HEK293T (cell line): ENCODE measurements around the gene GIGYF2.

Experiments
- CTCF ChIA-PET: fragments of 350-600 bp; formaldehyde crosslinking; extraction: SDS; loops from one replicate; lab custom pipeline; 2021; ENCODE audit warnings: antibody characterized with exemption, inconsistent platforms; lab: Yijun Ruan, JAX
- POLR2A ChIA-PET: fragments of 350-600 bp; formaldehyde crosslinking; extraction: SDS; loops from one replicate; lab custom pipeline; 2020; ENCODE audit warnings: antibody characterized with exemption, inconsistent platforms; lab: Yijun Ruan, JAX
- DNase-seq: peaks from one replicate; pipeline ENCODE4 v3.0.0; 2012; ENCODE audit warnings: mixed read lengths; ENCODE audit errors: extremely low spot score
- ARNT ChIP-seq: fragments of 450-650 bp; IDR thresholded peaks from 2 replicates; pipeline ENCODE4 v1.6.1; 2017; ENCODE audit warnings: mild to moderate bottlenecking
- BHLHE40 ChIP-seq: fragments of 450-650 bp; IDR thresholded peaks from 2 replicates; pipeline ENCODE4 v1.6.1; 2016; ENCODE audit warnings: mild to moderate bottlenecking, moderate library complexity, borderline replicate concordance
- CTBP1 ChIP-seq: fragments of 450-650 bp; IDR thresholded peaks from 2 replicates; pipeline ENCODE4 v1.6.1; 2016; ENCODE audit warnings: borderline replicate concordance
- ELF4 ChIP-seq: fragments of 450-650 bp; IDR thresholded peaks from 2 replicates; pipeline ENCODE4 v1.6.1; 2017; ENCODE audit warnings: antibody characterized with exemption
- FOXA1 ChIP-seq: fragments of 450-650 bp; IDR thresholded peaks from 2 replicates; pipeline ENCODE4 v1.6.1; 2016; ENCODE audit warnings: mild to moderate bottlenecking
- FOXK2 ChIP-seq: fragments of 450-650 bp; IDR thresholded peaks from 2 replicates; pipeline ENCODE4 v1.6.1; 2016; ENCODE audit warnings: mild to moderate bottlenecking
- FOXM1 ChIP-seq: fragments of 450-650 bp; IDR thresholded peaks from 2 replicates; pipeline ENCODE4 v1.6.1; 2017; ENCODE audit warnings: mild to moderate bottlenecking, borderline replicate concordance
- HDGF ChIP-seq: fragments of 450-650 bp; IDR thresholded peaks from 2 replicates; pipeline ENCODE4 v1.6.1; 2017; ENCODE audit warnings: antibody characterized with exemption, borderline replicate concordance
- L3MBTL2 ChIP-seq: fragments of 450-650 bp; conservative IDR thresholded peaks from 2 replicates; pipeline ENCODE4 v1.6.1; 2016; ENCODE audit warnings: mild to moderate bottlenecking
- LEF1 ChIP-seq: fragments of 450-650 bp; IDR thresholded peaks from 2 replicates; pipeline ENCODE4 v1.6.1; 2017; ENCODE audit warnings: mild to moderate bottlenecking, borderline replicate concordance
- NFRKB ChIP-seq: fragments of 450-650 bp; IDR thresholded peaks from 2 replicates; pipeline ENCODE4 v1.6.1; 2016; ENCODE audit warnings: mild to moderate bottlenecking, moderate library complexity
- PKNOX1 ChIP-seq: fragments of 450-650 bp; IDR thresholded peaks from 2 replicates; pipeline ENCODE4 v1.6.1; 2016
- SP1 ChIP-seq: fragments of 450-650 bp; IDR thresholded peaks from 2 replicates; pipeline ENCODE4 v1.6.1; 2017
- SUZ12 ChIP-seq: fragments of 450-650 bp; IDR thresholded peaks from 2 replicates; pipeline ENCODE4 v1.6.1; 2016; ENCODE audit warnings: mild to moderate bottlenecking
- TARDBP ChIP-seq: fragments of 450-650 bp; IDR thresholded peaks from 2 replicates; pipeline ENCODE4 v1.6.1; 2016
- ZNF384 ChIP-seq: fragments of 450-650 bp; IDR thresholded peaks from 2 replicates; pipeline ENCODE4 v1.6.1; 2016

The GIGYF2 gene

GRCh38 chr2:232875256-232876121 is 178.4 kb downstream of the GIGYF2 start:
- no peak for DNase-seq
- POLR2A ChIA-PET, result no interaction called here
- CTCF ChIA-PET, result no interaction called here
- no peak for TF ChIP-seq L3MBTL2
- no peak for TF ChIP-seq SP1
- no peak for TF ChIP-seq CTBP1
- no peak for TF ChIP-seq ELF4
- no peak for TF ChIP-seq FOXA1
- TF ChIP-seq ARNT, result no peak
- no peak for TF ChIP-seq SUZ12
- TF ChIP-seq TARDBP, result no peak
- TF ChIP-seq NFRKB, result no peak
- no peak for TF ChIP-seq LEF1
- TF ChIP-seq FOXM1, result no peak
- TF ChIP-seq FOXK2, result no peak
- TF ChIP-seq HDGF, result no peak
- TF ChIP-seq BHLHE40, result no peak
- no peak for TF ChIP-seq PKNOX1
- TF ChIP-seq ZNF384, result no peak

- TF ChIP-seq ARNT, result no peak
- no peak for TF ChIP-seq FOXM1
- POLR2A ChIA-PET, result no interaction called here
- no peak for DNase-seq
- CTCF ChIA-PET, result no interaction called here
Observed at GRCh38 chr2:232876161-232876977, 179.2 kb downstream of the GIGYF2 start.

- CTCF ChIA-PET, result no interaction called here
- POLR2A ChIA-PET, result no interaction called here
- no peak for TF ChIP-seq SP1
- TF ChIP-seq L3MBTL2, result no peak
- TF ChIP-seq FOXK2, result no peak
- no peak for TF ChIP-seq SUZ12
- TF ChIP-seq CTBP1, result no peak
- TF ChIP-seq NFRKB, result no peak
- no peak for TF ChIP-seq HDGF
- no peak for DNase-seq
Observed at GRCh38 chr2:232876978-232877441, 179.9 kb downstream of the GIGYF2 start.

GRCh38 chr2:232877940-232878511 is 180.9 kb downstream of the GIGYF2 start:
- TF ChIP-seq FOXM1, result no peak
- TF ChIP-seq PKNOX1, result no peak
- TF ChIP-seq HDGF, result no peak
- no peak for TF ChIP-seq ZNF384
- no peak for TF ChIP-seq LEF1
- TF ChIP-seq ARNT, result no peak
- no peak for TF ChIP-seq TARDBP
- no peak for TF ChIP-seq SUZ12
- TF ChIP-seq FOXK2, result no peak
- no peak for TF ChIP-seq SP1
- no peak for TF ChIP-seq ELF4
- TF ChIP-seq FOXA1, result no peak
- no peak for TF ChIP-seq CTBP1
- DNase-seq, result no peak
- ChIA-PET POLR2A (no interaction called here), CTCF (no interaction called here)

- no peak for DNase-seq
- TF ChIP-seq ARNT, result no peak
- no peak for TF ChIP-seq NFRKB
- TF ChIP-seq SP1, result no peak
- no peak for TF ChIP-seq PKNOX1
- no peak for TF ChIP-seq FOXA1
- TF ChIP-seq HDGF, result no peak
- TF ChIP-seq L3MBTL2, result no peak
- TF ChIP-seq LEF1, result no peak
- TF ChIP-seq SUZ12, result no peak
- TF ChIP-seq BHLHE40, result no peak
- TF ChIP-seq ZNF384, result no peak
- TF ChIP-seq CTBP1, result no peak
- no peak for TF ChIP-seq FOXK2
- TF ChIP-seq ELF4, result no peak
- no peak for TF ChIP-seq TARDBP
- TF ChIP-seq FOXM1, result no peak
- ChIA-PET POLR2A (no interaction called here), CTCF (no interaction called here)
Observed at GRCh38 chr2:232878855-232879617, 181.9 kb downstream of the GIGYF2 start.
